GM19468 (cell line): ENCODE data around the gene CRTAC1.
"Not testable (repeated sequence)": the region's sequence is repeated elsewhere in the genome, so short reads cannot be mapped to it uniquely, and the experiment has no call there.

Experiments used
- ATAC-seq: cut with Tn5 transposase; IDR thresholded peaks from one replicate; pipeline ENCODE4 v1.9.1; 2021; ENCODE audit warnings: mild to moderate bottlenecking, moderate library complexity, moderate number of reproducible peaks; ENCODE audit not compliant: unreplicated experiment; ENCODE audit errors: extremely low read depth

The CRTAC1 gene

GRCh38 chr10:97851341-97852001, 178.9 kb downstream of the CRTAC1 start:
- no peak for ATAC-seq

GRCh38 chr10:97850446-97850845, 180.0 kb downstream of the CRTAC1 start:
- ATAC-seq: no peak

- no peak for ATAC-seq
Observed at GRCh38 chr10:97849687-97850402, 180.6 kb downstream of the CRTAC1 start, which contains the start of gene GOLGA7B. TSS of gene GOLGA7B (plus strand) at chr10:97849843. CDS start at chr10:97850304, 461 bp downstream.

GRCh38 chr10:97849103-97849686, 181.2 kb downstream of the CRTAC1 start:
- no peak for ATAC-seq

GRCh38 chr10:97844678-97845077, 185.7 kb downstream of the CRTAC1 start:
- no peak for ATAC-seq

GRCh38 chr10:97843972-97844371, 186.4 kb downstream of the CRTAC1 start:
- not testable (repeated sequence) for ATAC-seq

- ATAC-seq: no peak
Observed at GRCh38 chr10:97843281-97843671, 187.1 kb downstream of the CRTAC1 start.

GRCh38 chr10:97842656-97843280, 187.7 kb downstream of the CRTAC1 start:
- ATAC-seq: no peak

GRCh38 chr10:97842114-97842513, 188.3 kb downstream of the CRTAC1 start:
- ATAC-seq: not testable (repeated sequence)

GRCh38 chr10:97841166-97841565, 189.3 kb downstream of the CRTAC1 start:
- ATAC-seq: not testable (repeated sequence)

GRCh38 chr10:97838091-97838490, 192.3 kb downstream of the CRTAC1 start:
- ATAC-seq: no peak

- no peak for ATAC-seq
Observed at GRCh38 chr10:97836446-97836845, 194.0 kb downstream of the CRTAC1 start.

GRCh38 chr10:97831259-97831658, 199.2 kb downstream of the CRTAC1 start:
- ATAC-seq: no peak

- no peak for ATAC-seq
Observed at GRCh38 chr10:97830064-97830463, 200.4 kb downstream of the CRTAC1 start.

GRCh38 chr10:97828721-97829120, 201.7 kb downstream of the CRTAC1 start:
- ATAC-seq: no peak

GRCh38 chr10:97827702-97828291, 202.6 kb downstream of the CRTAC1 start:
- no peak for ATAC-seq

- no peak for ATAC-seq
Observed at GRCh38 chr10:97826892-97827291, 203.5 kb downstream of the CRTAC1 start.

- ATAC-seq: no peak
Observed at GRCh38 chr10:97825020-97825760, 205.2 kb downstream of the CRTAC1 start.

- no peak for ATAC-seq
Observed at GRCh38 chr10:97823734-97824133, 206.7 kb downstream of the CRTAC1 start.

GRCh38 chr10:97822261-97822687, 208.1 kb downstream of the CRTAC1 start:
- ATAC-seq: no peak
